Gastrocnemius medialis (tissue), 4 donors: ENCODE results near the gene ZDBF2.

Experiments
- POLR2A ChIP-seq, 2 donors: fragments of 450-650 bp; IDR thresholded peaks; one replicate each; pipeline ENCODE4 v1.6.1; 2017; ENCODE audit warnings: antibody characterized with exemption in 2 of 2, mild to moderate bottlenecking in 2 of 2, moderate library complexity in 2 of 2
- TF ChIP-seq, protein P1 (sequence below), 5 experiments: fragments of 450-650 bp in 3 of 5; fragments of 200-600 bp in 2 of 5; sonication (generic) in 2 of 5; IDR thresholded peaks in 4 of 5; conservative IDR thresholded peaks in 1 of 5; 1 replicate in 4 of 5; 2 replicates in 1 of 5; pipeline ENCODE4 v1.5.1; 2016 to 2019; ENCODE audit warnings: antibody characterized with exemption in 5 of 5, mild to moderate bottlenecking in 3 of 5, moderate library complexity in 3 of 5

DNA sequence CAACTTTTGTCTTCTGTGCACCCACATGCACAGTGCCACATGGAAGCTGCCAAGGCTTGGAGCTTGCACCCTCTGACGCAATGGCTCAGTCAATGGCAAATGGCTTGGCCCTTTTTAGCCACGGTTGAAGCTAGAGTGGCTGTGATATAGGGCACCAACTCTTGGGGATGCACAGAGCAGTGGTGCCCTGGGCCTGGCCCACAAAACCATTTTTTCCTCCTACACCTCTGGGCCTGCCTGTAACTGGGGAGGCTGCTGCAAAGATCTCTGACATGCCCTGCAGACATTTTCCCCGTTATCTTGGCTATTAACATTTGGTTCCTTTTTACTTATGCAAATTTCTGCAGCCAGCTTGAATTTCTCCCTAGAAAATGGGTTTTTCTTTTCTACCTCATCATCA lies 74.9 kb downstream of the ZDBF2 start:
- TF ChIP-seq, protein P1, sequence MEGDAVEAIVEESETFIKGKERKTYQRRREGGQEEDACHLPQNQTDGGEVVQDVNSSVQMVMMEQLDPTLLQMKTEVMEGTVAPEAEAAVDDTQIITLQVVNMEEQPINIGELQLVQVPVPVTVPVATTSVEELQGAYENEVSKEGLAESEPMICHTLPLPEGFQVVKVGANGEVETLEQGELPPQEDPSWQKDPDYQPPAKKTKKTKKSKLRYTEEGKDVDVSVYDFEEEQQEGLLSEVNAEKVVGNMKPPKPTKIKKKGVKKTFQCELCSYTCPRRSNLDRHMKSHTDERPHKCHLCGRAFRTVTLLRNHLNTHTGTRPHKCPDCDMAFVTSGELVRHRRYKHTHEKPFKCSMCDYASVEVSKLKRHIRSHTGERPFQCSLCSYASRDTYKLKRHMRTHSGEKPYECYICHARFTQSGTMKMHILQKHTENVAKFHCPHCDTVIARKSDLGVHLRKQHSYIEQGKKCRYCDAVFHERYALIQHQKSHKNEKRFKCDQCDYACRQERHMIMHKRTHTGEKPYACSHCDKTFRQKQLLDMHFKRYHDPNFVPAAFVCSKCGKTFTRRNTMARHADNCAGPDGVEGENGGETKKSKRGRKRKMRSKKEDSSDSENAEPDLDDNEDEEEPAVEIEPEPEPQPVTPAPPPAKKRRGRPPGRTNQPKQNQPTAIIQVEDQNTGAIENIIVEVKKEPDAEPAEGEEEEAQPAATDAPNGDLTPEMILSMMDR (IDR thresholded peaks at IDR 0.05 in 4 of 5, conservative IDR thresholded peaks at IDR 0.05 in 1 of 5), result no peak
- no peak for TF ChIP-seq POLR2A (IDR thresholded peaks at IDR 0.05)
